Inflammatory macrophage treated with lipopolysaccharide for 4 hours (primary cell): ENCODE data around the gene DUOXA1.
"Not testable (repeated sequence)": the region's sequence is repeated elsewhere in the genome, so short reads cannot be mapped to it uniquely, and the experiment has no call there.

ENCODE experiments used
- DNase-seq: peaks from one replicate; pipeline ENCODE4 v3.0.0-alpha.2; 2020

Gene DUOXA1

DNA sequence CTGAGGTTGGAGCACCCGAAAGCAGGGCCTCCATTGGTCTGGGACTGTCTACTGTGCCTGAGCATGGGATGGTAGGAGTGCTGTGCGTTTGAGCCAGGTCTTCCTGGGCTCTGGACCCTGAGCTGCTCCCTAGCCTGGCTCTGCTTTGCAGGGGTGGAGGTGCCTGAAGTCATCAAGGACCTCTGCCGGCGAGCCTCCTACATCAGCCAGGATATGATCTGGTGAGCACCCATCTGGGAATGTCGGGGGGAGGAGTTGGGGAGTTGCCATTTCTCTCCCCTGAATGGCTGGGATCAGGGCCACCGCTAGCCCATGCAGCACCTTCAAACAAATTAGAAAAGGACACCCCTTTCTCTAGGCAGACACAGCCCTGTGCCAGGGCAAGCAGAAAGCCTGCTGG is 20.8 kb upstream of the DUOXA1 start:
- no peak for DNase-seq

DNA sequence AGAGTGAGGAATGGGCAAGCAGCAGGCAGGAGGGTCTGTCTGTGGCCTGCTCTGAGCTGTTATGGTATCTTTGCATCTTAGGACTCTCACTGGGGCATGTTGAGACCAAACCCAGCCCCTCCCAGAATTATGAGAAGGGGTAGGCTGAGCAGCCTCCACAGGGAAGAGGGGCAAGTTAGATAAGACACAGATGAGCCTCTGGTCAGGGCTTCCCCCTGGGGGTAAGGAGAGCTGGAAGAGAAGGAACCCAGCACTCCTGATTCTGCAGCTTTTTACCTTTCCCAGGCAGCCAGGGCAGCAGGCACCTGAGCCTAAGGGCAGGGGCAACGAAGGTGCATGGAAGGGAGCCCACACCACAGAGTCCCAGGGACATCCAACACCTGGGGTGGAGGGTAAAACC is 19.4 kb upstream of the DUOXA1 start:
- no peak for DNase-seq

DNA sequence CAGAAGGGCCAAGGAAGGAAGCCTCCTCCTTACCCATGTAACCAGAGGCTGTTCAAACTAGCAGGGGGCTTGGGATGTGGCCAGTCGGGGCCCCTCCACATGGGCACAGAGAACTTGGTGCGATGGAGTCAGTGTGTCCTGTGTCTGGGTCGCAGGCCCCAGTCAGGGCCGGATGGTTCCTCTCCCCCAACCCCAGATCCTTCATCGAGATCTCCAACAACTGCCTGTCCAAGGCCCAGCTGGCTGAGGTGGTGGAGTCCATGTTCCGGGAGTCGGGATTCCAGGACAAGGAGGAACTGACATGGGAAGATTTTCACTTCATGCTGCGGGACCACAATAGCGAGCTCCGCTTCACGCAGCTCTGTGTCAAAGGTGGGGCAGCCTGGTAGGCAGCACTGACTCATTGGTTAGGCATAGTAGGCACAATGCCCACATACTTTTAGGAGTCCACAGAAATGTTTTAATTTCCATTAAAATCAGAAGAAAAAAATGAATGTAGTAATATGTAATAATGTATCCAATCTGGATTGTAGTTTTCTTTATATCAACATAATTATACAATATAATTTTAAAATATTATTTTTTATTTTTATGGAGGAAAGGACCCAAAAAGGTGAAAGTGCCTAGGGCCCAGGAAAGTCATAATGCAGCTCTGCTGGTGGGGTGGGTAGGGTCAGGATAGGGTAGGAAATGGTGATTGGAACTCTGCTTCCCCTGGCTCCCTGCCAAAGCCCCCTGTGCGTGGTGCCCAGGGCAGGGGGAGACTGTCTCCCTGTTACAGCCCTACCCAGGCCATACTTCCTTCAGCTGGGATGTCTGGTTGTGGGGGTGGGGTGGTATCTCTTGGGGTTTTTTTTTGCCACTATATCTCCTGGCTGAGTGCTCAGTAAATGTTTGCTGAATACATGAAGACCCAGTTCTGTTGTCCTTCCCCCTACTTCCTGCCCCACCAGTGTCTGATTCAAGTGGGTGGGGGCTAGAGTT is 18.7 kb upstream of the DUOXA1 start:
- no peak for DNase-seq

DNA sequence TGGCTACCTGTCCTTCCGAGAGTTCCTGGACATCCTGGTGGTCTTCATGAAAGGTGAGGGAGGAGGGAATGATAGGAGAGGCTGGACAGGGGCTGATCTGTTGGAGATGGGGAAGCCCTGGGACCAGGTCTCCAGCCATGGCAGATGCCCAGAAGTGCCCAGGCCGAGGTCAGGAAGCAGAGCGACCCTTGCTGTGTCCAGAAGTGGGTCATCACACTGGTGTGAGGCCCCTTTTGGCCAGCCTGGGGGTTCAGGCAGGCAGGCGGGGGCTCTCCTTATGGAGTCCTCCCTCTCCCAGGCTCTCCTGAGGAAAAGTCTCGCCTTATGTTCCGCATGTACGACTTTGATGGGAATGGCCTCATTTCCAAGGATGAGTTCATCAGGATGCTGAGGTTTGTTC is 17.9 kb upstream of the DUOXA1 start:
- no peak for DNase-seq

DNA sequence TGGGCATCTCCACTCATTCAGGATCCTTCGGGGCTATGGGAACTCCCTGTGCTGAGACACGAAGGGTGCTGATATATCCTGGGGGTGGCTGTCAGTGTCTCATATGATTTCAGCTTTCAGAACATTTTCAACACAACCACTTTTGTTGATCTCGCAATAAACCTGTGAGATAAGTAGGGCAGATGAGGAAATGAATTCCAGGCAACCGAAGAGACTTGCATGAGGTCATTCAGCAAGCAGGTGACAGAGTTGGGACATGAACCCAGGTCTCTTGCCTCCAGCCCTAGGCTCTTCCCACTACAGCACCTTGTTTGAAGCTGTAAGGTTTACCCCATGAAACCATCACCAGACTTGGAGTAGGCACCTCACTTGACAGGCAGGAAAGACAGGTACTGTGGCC is 16.7 kb upstream of the DUOXA1 start:
- peak; percentile 43 for DNase-seq

DNA sequence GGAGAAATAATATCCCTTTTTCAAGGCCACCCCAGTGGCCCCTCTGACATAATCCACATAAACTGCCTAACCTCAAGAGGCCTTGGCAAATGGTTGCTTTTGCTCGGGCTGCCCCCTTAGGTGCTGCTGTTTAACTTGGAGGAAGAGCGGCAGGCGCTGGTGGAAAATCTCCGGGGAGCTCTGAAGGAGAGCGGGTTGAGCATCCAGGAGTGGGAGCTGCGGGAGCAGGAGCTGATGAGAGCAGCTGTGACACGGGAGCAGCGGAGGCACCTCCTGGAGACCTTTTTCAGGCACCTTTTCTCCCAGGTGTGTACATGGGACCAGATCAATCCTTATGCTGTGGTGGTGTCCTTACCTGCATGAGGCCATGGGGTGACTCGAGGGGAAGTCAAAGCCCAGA is 15.1 kb upstream of the DUOXA1 start:
- no peak for DNase-seq

DNA sequence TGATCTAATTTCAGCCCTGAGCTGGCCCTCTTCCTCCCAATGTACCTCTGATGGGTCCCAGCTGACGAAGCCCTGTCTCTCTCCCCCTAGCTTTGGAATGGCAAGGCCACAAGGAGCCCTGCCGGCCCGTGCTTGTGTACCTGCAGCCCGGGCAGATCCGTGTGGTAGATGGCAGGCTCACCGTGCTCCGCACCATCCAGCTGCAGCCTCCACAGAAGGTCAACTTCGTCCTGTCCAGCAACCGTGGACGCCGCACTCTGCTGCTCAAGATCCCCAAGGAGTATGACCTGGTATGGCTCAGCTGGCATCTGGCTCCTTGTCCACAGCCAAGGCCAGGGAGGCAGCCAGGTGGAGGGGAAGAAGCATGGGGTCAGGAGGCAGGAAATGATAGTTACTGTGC is 14.3 kb upstream of the DUOXA1 start:
- DNase-seq = no peak

DNA sequence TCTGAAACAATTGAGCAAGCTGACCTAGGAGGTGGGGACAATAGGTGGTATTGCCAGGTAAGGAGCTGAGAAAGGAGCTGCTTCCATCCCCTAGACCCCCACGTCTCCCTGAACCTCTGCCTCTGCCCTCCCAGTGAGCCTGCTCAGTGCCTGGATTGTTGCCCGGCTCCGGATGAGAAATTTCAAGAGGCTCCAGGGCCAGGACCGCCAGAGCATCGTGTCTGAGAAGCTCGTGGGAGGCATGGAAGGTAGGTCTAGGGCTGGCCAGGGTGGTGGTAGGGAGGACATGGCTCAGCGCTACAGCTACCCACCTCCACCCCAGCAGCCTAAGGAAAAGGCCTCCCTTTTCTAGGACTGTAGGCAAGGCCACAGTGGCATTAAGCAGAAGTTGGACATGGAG is 13.4 kb upstream of the DUOXA1 start:
- DNase-seq = no peak

DNA sequence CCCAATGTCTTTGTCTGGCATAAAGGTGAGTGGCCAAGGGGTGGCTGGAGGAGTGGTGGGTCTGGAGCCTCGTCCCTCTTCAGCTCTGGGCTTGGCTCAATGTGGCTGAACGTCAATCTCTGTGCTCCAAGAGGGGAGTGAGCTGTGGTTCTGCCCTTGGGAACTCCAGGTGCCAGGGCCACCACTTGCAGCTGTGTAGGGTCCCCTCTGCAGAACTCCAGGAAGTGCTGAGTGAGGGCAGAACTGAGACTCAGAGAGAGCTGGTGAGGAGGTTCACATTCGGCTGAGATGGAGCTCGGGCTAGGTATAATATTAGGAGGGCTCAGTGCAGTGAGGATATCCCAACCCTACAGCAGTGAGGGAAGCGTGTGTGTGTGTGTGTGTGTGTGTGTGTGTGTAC is 11.7 kb upstream of the DUOXA1 start:
- no peak for DNase-seq

DNA sequence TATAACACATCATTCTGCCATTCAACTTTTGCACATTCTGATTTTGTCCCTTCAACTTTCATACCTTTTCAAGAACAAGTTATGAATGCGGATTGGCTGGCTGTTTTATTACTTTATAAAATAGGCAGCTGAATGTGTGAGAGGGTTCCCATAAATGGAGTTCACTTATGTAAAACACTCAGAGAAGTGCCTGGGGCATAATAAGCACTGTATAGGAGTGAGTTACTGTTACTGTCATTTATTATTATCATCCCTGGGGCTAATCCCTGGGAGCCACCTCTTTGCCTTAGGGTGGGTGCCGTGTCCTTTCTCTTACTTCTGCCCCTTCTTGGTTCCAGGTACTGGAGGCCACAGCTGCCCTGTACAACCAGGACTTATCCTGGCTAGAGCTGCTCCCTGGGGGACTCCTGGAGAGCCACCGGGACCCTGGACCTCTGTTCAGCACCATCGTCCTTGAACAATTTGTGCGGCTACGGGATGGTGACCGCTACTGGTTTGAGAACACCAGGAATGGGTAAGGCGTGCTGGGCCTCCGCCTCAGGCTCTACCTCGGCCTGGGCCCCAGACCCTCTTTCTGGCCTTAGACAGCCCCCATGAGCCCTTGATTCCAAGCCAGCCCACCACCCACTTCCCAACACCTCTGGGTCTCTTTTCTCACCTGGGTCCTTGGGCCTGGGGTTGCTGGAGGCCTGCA is 11.0 kb upstream of the DUOXA1 start:
- no peak for DNase-seq

DNA sequence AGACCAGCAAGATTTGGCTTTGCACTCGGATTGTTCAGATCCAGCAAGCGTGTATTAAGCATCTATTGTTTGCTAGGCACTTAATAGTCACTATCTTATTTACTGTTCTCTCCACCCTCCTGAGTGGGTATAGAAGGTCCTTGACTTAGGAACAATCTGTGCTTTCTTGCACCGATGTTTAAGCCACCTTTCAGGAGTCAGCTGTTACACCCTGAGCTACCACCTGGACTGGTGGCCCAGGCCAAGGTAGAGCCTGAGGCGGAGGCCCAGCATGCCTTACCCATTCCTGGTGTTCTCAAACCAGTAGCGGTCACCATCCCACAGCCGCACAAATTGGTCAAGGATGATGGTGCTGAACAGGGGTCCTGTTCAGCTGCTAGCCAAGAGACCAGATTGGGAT is 10.1 kb upstream of the DUOXA1 start:
- DNase-seq = no peak

DNA sequence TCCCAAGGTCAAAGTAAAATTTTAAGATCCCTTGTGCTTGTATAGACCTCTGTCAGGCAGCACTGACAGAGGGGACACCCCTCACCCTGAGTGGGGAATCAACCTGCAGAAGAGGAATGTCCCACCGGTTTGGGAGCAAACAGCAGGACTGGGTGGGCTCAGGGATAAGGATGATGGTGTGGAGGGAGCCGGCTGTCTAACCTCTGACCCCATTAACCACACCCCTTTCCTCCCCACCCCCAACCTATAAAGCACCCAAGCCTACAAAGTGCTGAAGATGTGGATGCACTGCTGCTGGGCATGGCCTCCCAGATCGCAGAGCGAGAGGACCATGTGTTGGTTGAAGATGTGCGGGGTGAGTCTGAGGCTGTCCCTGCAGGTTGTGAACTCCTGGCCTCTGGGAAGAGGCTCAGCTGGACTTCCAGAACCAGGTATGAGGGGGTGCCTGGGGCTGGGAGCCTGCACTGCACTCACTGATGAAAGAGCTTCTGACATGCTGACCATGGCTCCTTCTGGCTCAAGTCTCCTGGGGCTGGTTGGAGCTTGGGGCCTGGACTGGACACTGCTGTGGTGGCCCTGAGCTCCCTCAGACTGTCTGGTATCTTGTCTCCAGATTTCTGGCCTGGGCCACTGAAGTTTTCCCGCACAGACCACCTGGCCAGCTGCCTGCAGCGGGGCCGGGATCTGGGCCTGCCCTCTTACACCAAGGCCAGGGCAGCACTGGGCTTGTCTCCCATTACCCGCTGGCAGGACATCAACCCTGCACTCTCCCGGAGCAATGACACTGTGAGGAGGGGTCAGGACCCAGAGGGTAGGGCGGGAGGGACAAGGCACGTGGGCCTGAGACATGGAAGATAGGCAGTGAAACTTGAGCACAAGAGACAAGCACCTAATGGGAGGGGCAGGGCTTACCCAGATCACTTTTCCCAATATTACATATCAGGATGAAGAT is 9.4 kb upstream of the DUOXA1 start:
- DNase-seq = no peak

DNA sequence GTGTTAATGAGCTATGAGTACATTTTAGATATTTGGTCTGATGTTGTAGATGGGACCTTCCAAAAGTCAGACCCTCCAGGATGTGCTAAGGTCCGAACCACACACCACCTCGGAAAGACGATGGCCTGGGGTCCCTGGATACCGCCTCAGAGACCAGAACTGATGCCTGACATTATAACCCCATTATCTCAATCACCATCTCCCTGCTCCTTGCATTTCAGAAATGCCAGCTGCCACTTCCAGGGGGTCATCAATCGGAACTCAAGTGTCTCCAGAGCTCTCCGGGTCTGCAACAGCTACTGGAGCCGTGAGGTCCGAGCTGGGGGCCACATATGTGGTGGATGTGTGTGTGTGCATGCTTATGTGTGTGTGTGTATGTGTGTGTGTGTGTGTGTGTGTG is 8.0 kb upstream of the DUOXA1 start:
- DNase-seq = no peak

DNA sequence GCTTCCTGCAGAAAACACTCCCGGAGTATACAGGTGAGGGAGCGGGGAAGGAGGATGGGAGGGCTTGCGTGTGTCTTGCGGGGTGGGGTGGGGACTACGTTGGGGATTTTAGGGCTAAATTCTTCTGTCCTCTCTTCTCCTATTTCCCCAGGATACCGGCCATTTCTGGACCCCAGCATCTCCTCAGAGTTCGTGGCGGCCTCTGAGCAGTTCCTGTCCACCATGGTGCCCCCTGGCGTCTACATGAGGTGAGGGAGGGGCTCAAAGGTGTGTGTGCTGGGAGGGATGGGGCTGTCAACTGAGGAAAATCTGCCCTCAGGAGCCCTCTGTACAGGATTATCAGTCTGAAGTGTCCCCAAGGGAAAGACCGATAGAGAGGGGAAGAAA is 6.7 kb upstream of the DUOXA1 start:
- no peak for DNase-seq

DNA sequence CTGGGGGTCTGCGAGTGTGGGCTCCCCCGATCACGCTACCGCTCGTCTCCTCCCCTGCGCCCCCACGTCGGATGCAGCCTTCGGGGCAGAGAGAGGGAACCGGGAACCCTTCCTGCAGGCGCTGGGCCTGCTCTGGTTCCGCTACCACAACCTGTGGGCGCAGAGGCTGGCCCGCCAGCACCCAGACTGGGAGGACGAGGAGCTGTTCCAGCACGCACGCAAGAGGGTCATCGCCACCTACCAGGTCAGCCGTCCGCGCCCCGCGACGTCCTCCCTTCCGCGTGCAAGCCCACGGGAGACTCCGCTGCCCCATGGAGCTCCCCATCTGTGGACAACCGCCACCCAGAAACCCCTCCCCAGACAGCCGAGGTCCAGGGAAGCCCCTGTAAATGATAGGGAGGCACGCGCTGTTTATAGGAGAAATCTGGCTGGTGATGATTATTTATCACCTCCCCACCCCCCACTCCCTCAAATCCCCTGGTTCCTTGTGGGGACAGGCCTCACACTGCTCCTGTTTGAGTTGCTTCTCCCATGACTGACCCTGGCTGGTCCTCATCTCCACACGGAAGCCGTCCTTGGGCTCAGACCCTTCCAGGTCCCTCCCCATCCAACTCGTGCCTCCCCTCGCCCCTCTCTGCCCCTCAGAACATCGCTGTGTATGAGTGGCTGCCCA is 6.2 kb upstream of the DUOXA1 start:
- DNase-seq = not testable (repeated sequence)

DNA sequence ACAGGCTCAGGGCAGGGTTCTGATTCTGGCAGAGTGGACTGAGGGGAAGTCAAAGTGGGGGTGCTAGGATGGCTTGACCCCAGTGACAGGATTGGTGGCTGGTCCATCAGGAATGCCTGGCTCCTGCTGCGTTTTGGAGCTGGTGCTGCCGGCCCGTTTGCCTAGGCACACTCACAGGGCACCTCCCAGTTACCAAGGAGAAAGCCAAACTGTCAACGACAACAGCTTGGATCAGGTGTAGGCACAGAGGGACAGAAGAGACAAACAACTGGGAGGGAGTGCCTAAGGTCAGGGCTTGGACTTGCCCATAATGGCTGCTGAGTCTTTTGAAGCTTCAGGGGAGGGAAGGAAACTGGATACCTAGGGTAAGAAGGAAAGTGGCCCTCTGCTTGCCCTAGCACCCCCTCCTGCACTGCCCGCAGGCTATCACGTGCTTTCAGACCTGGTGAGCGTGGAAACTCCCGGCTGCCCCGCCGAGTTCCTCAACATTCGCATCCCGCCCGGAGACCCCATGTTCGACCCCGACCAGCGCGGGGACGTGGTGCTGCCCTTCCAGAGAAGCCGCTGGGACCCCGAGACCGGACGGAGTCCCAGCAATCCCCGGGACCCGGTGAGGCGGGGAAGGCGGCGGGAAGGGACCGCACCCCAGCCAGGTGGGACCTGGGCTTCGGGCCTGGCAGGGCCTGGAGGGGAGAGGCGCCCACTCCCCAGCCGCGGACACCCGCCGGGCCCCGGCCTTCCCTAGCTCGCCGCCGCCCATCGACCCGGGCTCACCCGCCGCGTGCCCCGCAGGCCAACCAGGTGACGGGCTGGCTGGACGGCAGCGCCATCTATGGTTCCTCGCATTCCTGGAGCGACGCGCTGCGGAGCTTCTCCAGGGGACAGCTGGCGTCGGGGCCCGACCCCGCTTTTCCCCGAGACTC is 5.3 kb upstream of the DUOXA1 start:
- DNase-seq = peak; percentile 12

DNA sequence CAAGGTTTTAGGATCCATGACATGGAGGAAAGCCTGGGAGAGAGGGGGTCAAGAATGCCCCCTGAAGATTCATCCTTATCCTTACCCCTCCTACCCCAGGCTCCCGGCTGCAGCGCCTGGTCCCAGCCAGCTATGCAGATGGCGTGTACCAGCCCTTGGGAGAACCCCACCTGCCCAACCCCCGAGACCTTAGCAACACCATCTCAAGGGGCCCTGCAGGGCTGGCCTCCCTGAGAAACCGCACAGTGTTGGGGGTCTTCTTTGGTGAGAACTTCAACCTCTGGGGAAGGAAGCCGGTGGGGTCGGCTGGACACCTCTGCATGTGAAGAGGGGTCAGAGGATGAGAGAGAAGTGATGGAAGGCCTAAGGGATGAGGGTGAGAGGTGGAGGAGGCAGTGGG is 4.4 kb upstream of the DUOXA1 start:
- DNase-seq = no peak

DNA sequence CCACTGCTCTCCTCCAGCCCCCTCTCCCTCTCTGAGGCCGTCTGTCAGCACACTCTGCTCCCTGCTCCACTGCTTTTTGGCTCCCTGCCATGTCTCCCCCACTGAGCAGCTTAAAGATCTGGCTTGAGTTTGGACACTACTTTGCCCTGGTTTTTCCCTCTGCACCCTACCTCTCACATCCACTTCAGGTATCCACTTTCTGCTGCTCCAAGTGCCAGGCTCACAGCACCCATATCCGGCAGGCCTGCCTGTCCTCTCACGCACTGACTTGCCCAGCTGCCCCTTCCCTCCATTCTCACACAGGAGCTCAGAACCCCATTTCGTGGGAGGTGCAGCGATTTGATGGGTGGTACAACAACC is 3.9 kb upstream of the DUOXA1 start:
- no peak for DNase-seq

DNA sequence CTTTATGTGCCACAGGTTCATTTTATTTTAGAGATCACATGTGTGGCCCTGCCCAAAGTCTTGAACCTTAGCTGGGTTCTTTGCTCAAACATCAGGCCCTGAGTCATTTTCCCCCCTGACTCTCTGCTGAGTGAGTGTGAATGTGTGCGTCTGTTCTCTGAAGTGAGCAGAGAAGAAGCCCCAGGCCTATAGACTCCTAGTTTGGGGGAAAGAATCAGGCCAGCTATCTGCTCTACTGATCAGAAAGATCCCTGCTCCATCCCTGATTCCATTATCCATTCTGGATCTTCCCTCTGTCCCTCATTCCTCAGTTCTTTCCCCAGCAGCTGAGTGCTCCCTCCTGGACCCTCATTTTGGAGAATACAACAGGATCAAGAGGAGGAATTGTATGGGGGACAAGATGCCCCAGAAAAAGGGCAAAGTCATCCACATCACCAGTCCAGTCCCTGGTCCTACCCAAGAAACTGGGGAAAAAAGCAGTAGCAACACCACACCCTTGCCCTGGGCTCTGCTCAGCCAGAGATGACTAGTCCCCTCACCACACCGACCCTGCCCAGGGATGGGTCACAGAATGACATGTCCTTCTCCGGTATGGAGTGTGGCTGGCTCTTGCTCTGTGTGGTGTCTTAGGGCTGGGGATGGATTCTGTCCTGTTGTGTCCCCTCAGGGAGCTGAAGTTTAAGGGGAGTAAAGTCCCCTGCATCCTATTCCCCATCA is 3.3 kb upstream of the DUOXA1 start:
- DNase-seq = no peak

DNA sequence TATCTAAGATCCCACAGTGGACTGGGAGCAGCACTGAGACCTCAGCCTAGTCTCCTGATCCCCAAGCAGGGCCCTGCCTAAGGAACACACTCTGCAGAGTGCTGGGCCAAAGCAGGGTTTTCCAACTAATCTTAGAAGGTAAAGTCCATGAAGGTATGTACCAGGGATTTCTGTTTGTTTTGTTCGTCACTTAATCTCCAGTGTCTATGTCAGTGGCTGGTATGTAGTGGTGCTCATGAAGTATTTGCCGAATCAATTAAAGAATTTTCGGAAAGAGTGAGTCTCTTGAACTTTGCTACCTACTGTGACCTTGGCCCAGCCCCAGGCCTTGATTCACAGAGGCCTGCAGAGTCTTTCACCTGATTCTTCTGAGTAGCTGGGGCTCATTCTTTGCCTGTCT is 1.8 kb upstream of the DUOXA1 start:
- DNase-seq = no peak
